ENCODE results near the gene HTT-AS. TPM values are rescaled to one million over a fixed set of nuclear protein-coding genes. Genes with fewer than 3 reads are reported as not detected.

HTT-AS gene
- total and polyA plus RNA-seq, 8 donors: not detected

DNA sequence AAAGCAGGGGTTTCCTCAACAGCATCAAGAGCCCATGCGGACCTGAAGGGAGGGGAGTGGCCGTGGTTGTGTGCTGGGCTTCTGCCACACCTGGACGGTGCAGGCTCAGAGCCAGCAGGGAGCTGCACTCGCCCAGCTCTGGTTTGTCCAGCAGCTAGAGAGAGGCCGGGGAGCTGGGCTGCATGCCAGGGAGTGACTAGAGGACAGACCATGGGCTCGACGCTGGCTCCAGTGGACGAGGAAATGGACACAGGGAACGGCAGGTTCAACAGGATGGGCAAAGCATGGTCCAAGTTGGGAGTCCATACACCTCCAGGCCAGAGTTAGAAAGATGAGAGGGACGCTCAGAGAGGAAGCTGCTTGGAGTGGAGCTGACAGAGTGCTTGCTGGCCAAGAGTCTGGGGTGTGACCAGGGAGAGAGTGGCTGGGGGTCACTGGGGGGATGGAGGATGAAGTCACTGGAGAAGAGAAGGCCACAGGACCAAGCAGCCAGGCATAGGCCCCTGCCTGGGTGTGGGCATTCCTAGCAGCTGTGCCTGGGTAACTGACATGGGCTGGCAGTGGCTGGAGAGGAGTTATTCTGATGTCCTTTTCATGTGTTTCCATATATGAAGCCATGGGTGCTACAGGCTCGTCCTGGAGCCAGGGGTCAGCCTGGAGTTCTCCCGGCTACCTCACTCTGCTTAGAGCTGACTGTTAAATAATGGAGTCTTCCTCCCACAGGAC is 42.8 kb downstream of the HTT-AS start:
- ATAC-seq (peak; percentile 83 to 95 (median 88)), FAIRE-seq (no peak), DNase-seq (peak; percentile 76 to 90 (median 84))
- Histone ChIP-seq H3K4me1 (no peaks in the 10 kb centered on the region), H3K9me3 (no peaks in the 10 kb centered on the region), H3K27ac (no peak overlapping the region), H3K4me3 (no peak overlapping the region), H3K27me3 (no peaks in the 10 kb centered on the region), H3K36me3 (no peaks in the 10 kb centered on the region)
- TF ChIP-seq, protein P1, sequence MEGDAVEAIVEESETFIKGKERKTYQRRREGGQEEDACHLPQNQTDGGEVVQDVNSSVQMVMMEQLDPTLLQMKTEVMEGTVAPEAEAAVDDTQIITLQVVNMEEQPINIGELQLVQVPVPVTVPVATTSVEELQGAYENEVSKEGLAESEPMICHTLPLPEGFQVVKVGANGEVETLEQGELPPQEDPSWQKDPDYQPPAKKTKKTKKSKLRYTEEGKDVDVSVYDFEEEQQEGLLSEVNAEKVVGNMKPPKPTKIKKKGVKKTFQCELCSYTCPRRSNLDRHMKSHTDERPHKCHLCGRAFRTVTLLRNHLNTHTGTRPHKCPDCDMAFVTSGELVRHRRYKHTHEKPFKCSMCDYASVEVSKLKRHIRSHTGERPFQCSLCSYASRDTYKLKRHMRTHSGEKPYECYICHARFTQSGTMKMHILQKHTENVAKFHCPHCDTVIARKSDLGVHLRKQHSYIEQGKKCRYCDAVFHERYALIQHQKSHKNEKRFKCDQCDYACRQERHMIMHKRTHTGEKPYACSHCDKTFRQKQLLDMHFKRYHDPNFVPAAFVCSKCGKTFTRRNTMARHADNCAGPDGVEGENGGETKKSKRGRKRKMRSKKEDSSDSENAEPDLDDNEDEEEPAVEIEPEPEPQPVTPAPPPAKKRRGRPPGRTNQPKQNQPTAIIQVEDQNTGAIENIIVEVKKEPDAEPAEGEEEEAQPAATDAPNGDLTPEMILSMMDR (IDR thresholded peaks at IDR 0.05): no peak
- WGBS, 2 donors: 53 to 60% methylated on average over 12 of the region's 12 CpGs
- intact Hi-C loops (cut with DNase I): loop anchor here in 1 of 3 donors (10.0 kb wide), 2 partner anchors 57 to 267 kb away; no protein-coding TSS in a partner anchor

DNA sequence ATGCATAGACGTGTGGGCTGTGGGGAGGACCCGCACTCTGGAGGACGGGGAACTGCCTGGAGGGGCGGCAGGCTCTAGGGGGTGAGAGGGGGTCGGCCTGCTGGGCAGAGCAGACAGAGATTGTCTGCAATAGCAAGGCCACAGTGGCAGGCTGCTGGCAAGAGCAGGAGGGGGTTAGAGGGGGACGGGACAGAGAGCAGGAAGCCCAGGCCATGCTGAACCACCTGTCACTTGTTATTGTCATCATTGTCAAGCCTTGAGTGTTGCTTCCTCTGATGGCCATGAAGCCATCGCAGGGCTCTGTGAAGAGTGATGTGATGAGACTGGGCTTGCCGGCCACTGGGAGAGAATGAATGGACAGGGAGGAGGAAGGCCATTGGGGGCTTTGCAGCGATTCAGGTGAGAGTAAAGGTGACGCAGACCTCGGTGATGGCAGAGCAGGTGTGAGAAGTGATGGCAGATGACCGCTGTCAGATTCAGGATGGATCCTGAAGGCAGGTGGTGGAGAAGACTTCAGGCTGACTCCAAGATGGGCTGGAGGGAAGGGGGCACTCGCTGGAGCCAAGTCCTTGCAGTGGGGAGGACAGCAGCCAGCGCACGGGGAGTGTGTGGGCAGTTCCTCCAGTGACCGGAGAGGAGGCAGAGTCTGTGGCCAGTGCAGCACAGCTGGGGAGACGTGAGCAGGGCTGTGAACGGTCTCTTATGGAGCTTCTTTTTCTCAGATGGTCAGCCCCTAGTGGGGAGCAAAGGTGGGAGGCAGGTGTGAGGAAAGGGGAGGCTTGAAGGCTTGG is 43.6 kb downstream of the HTT-AS start:
- no peaks in the 10 kb centered on the region for H3K36me3 ChIP-seq
- 87 to 90% methylated on average over 18 of the region's 18 CpGs for WGBS, 2 donors
- FAIRE-seq (no peak), ATAC-seq (peak in 2 of 4 donors; percentile 10 to 19), DNase-seq (no peak)
- H3K9me3 ChIP-seq: no peaks in the 10 kb centered on the region
- H3K27me3 ChIP-seq: no peaks in the 10 kb centered on the region
- intact Hi-C loops (cut with DNase I): loop anchor here in 1 of 3 donors (10.0 kb wide), 2 partner anchors 56 to 266 kb away; no protein-coding TSS in a partner anchor
- H3K27ac ChIP-seq: no peak overlapping the region
- TF ChIP-seq, protein P1 (IDR thresholded peaks at IDR 0.05): no peak
- no peak overlapping the region for H3K4me3 ChIP-seq
- H3K4me1 ChIP-seq: no peaks in the 10 kb centered on the region

DNA sequence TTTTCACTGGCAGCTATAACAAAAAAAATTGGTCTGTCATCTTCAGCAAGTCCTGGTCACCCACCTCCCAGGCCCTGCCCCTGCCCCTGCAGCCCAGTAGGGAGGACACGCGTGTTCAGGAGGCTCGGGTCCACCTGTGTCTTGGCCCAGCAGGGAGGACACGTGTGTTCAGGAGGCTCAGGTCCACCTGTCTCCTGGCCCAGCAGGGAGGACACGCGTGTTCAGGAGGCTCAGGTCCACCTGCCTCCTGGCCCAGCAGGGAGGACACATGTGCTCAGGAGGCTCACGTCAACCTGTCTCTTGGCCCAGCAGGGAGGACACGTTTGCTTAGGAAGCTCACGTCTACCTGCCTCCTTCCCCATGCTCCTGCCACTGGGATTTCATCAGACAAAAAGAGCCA is 44.9 kb downstream of the HTT-AS start:
- DNase-seq (no peak), ATAC-seq (no peak), FAIRE-seq (no peak)
- WGBS, 2 donors: 93 to 94% methylated on average over 9 of the region's 9 CpGs
- H3K4me3 ChIP-seq: no peak overlapping the region
- intact Hi-C loops (cut with DNase I): no loop called here
- TF ChIP-seq, protein P1 (IDR thresholded peaks at IDR 0.05): no peak
- H3K27me3 ChIP-seq: no peaks in the 10 kb centered on the region
- no peaks in the 10 kb centered on the region for H3K9me3 ChIP-seq
- no peak overlapping the region for H3K27ac ChIP-seq
- no peaks in the 10 kb centered on the region for H3K4me1 ChIP-seq
- H3K36me3 ChIP-seq: no peaks in the 10 kb centered on the region

DNA sequence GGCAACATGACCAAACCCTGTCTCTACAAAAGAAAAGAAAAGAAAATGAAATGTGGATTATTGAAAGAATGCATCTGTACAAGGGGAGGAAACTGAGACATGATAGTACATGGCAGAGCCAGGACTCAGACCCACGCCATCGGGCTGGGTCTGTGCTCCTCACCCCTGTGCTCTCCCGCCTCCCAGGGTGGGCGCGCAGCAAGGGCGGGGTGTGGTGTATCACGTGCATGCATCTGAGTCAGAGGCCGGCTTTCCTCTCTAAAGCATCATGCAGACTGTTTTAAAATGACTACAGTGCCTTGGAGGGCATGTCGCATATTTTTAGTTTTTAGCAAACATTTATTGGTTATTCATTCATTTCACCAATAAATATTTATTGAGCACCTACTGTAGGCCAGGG is 47.8 kb downstream of the HTT-AS start:
- TF ChIP-seq, protein P1 (IDR thresholded peaks at IDR 0.05): no peak
- Histone ChIP-seq H3K9me3 (no peaks in the 10 kb centered on the region), H3K36me3 (no peaks in the 10 kb centered on the region), H3K4me3 (no peak overlapping the region), H3K27ac (no peak overlapping the region), H3K4me1 (no peaks in the 10 kb centered on the region), H3K27me3 (no peaks in the 10 kb centered on the region)
- WGBS, 2 donors: 97% methylated on average over 9 of the region's 9 CpGs
- ATAC-seq: no peak
- intact Hi-C loops (cut with DNase I): no loop called here
- DNase-seq: no peak
- FAIRE-seq: no peak
